KOPT-K1 (cell line): ENCODE data around the gene HTR3D.
"Not testable (repeated sequence)": the region's sequence is repeated elsewhere in the genome, so short reads cannot be mapped to it uniquely, and the experiment has no call there.

ENCODE experiments used
- H3K27ac ChIP-seq: fragments of 200-600 bp; sonication (generic); 2 replicates; pipeline ENCODE4 v1.5.1; 2016; ENCODE audit warnings: antibody characterized with exemption, mild to moderate bottlenecking, low read depth, low read length; ENCODE audit not compliant: poor library complexity, severe bottlenecking
- H3K36me3 ChIP-seq: fragments of 200-600 bp; sonication (generic); 2 replicates; pipeline ENCODE4 v1.5.1; 2017; ENCODE audit warnings: antibody characterized with exemption, mild to moderate bottlenecking, low read length, moderate library complexity; ENCODE audit not compliant: insufficient read depth
- H3K9me3 ChIP-seq: fragments of 200-600 bp; sonication (generic); 2 replicates; pipeline ENCODE4 v1.5.1; 2017; ENCODE audit warnings: antibody characterized with exemption, low read length, mild to moderate bottlenecking; ENCODE audit not compliant: insufficient read depth, poor library complexity, severe bottlenecking

Gene HTR3D

DNA sequence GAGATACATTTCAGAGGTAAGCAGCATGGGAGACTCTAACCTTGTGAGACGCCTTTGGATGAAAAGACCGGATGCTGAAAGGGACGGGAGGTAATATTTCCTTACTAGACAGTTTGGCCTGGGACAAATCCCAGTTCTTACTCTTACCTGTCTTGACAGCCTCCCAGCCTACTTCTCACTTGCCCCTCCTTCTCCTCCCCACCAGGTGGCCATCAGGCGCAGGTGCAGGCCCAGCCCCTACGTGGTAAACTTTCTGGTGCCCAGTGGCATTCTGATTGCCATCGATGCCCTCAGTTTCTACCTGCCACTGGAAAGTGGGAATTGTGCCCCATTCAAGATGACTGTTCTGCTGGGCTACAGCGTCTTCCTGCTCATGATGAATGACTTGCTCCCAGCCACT is 6.3 kb downstream of the HTR3D start:
- H3K9me3 ChIP-seq, result no peaks in the 10 kb centered on the region
- no peaks in the 10 kb centered on the region for H3K36me3 ChIP-seq
- H3K27ac ChIP-seq, result no peak overlapping the region

DNA sequence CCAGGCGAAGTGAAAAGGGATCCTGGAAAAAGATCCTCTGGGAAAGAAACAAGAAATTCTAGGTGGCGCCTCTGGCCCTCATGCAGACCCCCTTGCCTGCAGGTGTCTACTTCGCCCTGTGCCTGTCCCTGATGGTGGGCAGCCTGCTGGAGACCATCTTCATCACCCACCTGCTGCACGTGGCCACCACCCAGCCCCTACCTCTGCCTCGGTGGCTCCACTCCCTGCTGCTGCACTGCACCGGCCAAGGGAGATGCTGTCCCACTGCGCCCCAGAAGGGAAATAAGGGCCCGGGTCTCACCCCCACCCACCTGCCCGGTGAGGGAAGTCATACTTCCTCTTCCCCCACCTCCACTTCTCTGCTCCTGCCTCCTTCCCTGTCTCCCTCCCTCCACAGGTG is 6.8 kb downstream of the HTR3D start:
- H3K36me3 ChIP-seq, H3K27ac ChIP-seq, H3K9me3 ChIP-seq: not testable (repeated sequence)

GRCh38 chr3:184039414-184039813 is 7.9 kb downstream of the HTR3D start:
- Histone ChIP-seq H3K36me3 (no peaks in the 10 kb centered on the region), H3K27ac (no peak overlapping the region), H3K9me3 (no peaks in the 10 kb centered on the region)

GRCh38 chr3:184040010-184040409 is 8.5 kb downstream of the HTR3D start:
- Histone ChIP-seq H3K36me3 (no peaks in the 10 kb centered on the region), H3K9me3 (no peaks in the 10 kb centered on the region)

DNA sequence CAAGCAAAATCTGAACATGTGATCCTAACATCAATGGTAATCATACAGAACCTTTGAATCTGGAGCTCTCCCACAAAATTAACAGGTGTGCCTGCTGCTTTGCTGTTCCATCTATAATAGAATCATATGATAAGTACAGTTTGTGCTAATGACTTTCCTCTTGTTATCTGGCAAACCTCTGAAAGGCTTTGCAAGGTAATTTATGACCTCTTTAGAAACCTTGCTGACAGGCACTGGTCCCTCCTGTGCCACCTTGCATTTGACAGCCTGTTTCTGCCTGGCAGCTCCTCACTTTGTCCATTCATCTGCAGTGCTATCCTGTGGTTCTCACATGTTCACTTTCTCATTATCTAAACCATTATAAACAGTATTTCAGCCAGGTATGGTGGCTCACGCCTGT is 11.1 kb downstream of the HTR3D start:
- H3K9me3 ChIP-seq, result no peaks in the 10 kb centered on the region
- no peaks in the 10 kb centered on the region for H3K36me3 ChIP-seq
- no peak overlapping the region for H3K27ac ChIP-seq

More at GRCh38 chr3:184040010-184040409, 8.5 kb downstream of the HTR3D start:
- no peak overlapping the region for H3K27ac ChIP-seq

GRCh38 chr3:184045995-184046394 is 14.5 kb downstream of the HTR3D start:
- no peaks in the 10 kb centered on the region for H3K9me3 ChIP-seq
- H3K36me3 ChIP-seq, result no peaks in the 10 kb centered on the region
- no peak overlapping the region for H3K27ac ChIP-seq

- Histone ChIP-seq H3K27ac (no peak overlapping the region), H3K9me3 (no peaks in the 10 kb centered on the region), H3K36me3 (no peaks in the 10 kb centered on the region)
Observed at GRCh38 chr3:184050217-184050847, 18.8 kb downstream of the HTR3D start.

- Histone ChIP-seq H3K27ac (no peak within 1 kb of the TSS), H3K36me3 (no peaks in the 10 kb centered on the region), H3K9me3 (no peaks in the 10 kb centered on the region)
Observed at GRCh38 chr3:184052767-184053166, 21.2 kb downstream of the HTR3D start, which contains the start of gene HTR3C. HTR3C (plus strand) TSS chr3:184053047; CDS start chr3:184053081, 34 bp downstream.

DNA sequence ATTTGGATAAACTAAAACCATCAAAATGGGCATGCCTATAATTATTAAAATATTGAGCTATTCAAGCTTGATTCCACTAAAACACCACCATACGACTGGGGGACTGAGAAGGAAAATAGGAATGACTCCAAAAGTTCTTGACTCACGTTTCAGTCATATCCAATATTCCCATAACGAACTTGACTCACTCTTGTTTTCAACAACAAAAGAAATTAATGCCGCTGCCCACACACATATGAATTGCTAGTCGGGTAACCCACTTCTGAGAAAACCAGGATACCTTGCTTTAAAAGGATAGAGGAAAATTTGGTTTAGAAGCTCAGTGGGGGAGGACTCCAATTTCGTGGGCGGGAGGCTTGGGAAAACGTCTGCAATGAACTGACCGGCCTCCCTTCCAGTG is 26.5 kb downstream of the HTR3D start:
- no peaks in the 10 kb centered on the region for H3K9me3 ChIP-seq
- H3K36me3 ChIP-seq, result no peaks in the 10 kb centered on the region
- no peak overlapping the region for H3K27ac ChIP-seq

DNA sequence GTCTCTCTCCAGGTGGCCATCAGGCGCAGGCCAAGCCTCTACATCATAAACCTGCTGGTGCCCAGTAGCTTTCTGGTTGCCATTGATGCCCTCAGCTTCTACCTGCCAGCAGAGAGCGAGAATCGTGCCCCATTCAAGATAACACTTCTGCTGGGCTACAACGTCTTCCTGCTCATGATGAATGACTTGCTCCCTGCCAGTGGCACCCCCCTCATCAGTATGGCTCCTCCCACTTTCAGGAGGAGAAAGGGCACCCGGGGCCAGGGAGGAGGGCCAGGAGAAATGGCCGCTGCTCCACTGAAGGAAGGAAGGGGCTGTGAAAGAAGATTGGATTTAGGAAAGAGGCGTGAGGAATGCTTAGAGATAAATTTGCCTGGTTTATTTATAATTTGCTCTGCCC is 27.9 kb downstream of the HTR3D start:
- no peaks in the 10 kb centered on the region for H3K9me3 ChIP-seq
- H3K36me3 ChIP-seq, result no peaks in the 10 kb centered on the region

DNA sequence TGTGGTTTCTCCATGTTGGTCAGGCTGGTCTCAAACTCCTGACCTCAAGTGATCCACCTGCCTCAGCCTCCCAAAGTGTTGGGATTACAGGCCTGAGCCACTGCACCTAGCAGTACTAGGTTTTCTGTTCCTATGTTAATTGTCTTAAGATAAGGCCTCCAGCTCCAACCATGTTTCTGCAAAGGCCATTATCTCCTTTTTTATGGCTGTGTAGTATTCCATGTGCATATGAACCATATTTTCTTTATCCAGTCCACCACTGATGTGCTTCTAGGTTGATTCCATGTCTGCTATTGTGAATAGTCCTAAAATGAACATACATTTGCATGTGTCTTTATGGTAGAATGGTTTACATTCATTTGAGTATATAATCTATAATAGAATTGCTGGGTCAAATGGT is 31.1 kb downstream of the HTR3D start:
- no peaks in the 10 kb centered on the region for H3K9me3 ChIP-seq
- H3K36me3 ChIP-seq, result no peaks in the 10 kb centered on the region
- no peak overlapping the region for H3K27ac ChIP-seq

More for the DNA sequence above, 27.9 kb downstream of the HTR3D start:
- no peak overlapping the region for H3K27ac ChIP-seq

DNA sequence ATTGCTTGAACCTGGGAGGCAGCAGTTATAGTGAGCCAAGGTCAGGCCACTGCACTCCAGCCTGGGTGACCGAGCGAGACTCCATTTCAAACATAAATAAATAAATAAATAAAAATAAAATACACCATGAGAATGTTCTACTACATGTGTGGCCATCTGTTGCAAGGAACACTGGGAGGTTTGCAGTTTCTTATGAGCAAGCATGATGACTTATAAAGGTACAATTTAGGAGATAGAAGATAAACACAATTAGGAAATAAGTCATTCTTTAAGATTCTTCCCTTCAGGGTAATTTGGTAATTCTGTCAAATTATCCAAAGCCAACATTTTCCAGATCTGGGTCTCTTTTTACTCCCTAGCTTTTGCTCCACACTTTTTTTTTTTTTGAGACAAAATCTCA is 34.7 kb downstream of the HTR3D start:
- no peak overlapping the region for H3K27ac ChIP-seq
- no peaks in the 10 kb centered on the region for H3K36me3 ChIP-seq
- H3K9me3 ChIP-seq, result peaks cover 13% of the 10 kb centered on the region

DNA sequence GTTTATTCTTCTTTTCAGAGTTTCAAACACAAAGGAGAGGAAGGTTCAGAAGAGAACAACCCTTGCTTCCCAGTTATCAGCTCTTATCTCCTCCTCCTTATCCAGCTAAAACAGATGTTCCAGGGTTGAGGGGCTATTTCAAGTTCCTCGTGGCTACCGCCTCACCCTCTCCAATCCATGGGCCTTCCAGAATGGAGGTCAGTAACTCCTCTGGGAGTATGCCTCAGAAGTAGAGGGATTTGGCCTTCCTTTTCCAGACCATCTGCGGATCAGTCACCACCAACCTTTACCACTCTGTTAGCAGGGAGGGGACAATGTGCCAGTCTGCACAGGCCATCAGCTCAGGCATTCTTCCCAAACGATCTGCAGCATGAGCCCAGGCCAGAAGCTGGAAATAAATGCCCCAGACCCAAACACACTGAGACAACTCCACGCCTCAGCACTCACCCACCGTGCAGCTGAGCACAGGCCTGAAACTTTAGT is 36.1 kb downstream of the HTR3D start:
- peaks cover 17% of the 10 kb centered on the region for H3K9me3 ChIP-seq
- no peak overlapping the region for H3K27ac ChIP-seq
- H3K36me3 ChIP-seq, result no peaks in the 10 kb centered on the region

DNA sequence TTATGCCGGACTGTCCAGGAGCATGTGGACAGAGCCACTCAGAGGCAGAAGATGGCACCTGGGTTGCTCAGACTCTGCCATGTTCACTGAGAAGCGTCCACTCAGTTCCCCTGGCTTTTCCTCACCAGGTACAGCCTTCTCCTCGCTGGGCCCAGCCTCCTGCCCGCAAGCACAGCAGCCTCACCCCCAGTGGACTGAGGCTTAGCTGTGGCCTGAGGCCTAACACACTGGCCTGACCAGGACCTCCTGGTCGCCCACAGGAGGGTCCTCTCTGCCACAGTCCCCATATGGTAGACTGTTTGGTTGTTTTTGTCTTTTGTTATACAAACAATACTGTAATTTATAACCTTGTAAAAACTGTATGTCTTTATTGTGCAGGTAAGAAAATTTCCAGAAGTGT is 36.8 kb downstream of the HTR3D start:
- Histone ChIP-seq H3K27ac (no peak overlapping the region), H3K9me3 (peaks cover 17% of the 10 kb centered on the region), H3K36me3 (no peaks in the 10 kb centered on the region)

- H3K36me3 ChIP-seq, H3K27ac ChIP-seq: not testable (repeated sequence)
- peaks cover 17% of the 10 kb centered on the region for H3K9me3 ChIP-seq
Observed at GRCh38 chr3:184071142-184071541, 39.6 kb downstream of the HTR3D start.

- Histone ChIP-seq H3K36me3 (no peaks in the 10 kb centered on the region), H3K27ac (no peak overlapping the region), H3K9me3 (peaks cover 17% of the 10 kb centered on the region)
Observed at GRCh38 chr3:184073621-184074020, 42.1 kb downstream of the HTR3D start.
